ENCODE measurements around the gene MCC.

The MCC gene

DNA sequence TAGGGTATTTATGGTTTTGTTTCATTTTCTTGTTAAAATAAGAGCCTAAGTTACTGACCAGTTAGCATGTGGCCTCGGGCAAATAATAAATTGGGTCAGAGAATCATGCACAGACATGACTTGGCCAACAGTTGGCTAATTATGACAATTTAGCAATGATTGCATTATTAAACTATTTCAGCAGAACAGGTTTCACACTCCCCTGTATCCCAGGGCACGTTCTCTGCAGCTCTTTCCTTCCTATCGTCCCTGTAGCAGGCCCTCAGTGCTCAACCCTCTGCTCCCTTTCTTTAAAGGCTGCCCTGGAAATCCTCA, 221.4 kb downstream of the MCC start:
- no peak for DNase-seq

DNA sequence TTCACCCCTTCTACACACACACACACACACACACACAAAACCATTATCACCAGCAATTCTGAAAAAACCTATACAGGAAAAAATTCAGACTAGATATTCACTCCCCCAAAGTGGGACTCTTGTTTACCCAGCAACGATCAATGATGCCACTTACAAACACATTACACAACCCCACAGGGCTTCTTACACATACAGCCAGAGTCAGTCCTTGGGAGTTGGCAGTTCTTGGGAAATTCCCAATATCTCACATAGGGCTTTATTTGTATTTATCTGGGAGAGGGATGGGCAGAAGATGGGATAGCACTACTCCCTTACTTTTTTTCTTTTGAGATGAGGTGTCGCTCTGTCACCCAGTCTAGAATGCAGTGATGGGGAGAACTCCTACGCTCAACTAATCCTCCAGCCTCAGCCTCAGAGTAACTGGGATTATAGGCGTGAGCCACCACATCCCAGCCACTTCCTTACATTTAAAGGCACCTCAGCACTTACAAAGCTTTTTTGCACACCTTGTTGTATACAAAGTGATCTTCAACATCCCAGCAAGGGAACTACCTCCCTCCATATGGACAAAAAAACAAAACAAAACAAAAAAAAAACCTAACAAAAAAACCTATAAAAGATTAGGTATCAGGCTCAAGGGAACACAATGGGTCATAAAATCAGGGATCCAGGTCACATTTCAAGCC, 221.9 kb downstream of the MCC start:
- no peak for DNase-seq

DNA sequence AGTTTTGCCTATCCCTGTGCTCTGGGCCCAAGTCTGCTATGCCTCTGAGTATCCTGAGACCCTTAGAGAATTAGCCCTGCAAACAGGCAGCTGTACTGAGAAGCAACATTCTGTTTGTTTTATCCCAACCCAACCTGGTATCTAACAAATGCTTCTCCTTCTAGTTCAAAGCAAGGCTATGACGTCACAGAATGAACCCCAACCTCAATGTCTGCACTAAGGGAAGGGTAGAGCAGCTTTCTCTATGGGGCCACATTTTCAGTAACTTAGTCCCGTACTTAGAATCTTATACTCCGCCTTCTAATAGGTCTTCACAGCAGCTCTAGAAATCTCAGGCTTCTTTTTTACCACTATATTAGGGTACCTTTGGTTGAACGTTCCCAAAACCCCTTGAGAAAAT, 223.1 kb downstream of the MCC start:
- no peak for DNase-seq

DNA sequence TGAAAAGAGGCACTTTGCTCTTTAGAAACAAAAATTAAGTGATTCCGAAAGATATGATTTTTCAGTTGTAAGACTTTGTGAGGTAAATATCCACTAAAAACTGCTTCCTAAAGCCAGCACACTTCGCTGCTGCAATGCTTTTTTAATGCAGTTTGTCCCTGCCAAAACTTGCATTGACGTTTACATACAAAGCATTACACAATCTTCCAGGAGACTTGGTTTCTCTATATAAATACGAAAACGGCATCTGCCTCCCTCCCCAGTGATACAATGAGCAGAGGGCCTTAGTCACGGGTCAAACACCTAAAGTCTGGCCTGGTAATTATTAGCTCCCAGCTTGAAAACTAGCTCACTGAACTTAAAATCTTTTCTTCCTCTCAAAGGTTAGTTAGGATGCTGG, 224.2 kb downstream of the MCC start:
- no peak for DNase-seq

DNA sequence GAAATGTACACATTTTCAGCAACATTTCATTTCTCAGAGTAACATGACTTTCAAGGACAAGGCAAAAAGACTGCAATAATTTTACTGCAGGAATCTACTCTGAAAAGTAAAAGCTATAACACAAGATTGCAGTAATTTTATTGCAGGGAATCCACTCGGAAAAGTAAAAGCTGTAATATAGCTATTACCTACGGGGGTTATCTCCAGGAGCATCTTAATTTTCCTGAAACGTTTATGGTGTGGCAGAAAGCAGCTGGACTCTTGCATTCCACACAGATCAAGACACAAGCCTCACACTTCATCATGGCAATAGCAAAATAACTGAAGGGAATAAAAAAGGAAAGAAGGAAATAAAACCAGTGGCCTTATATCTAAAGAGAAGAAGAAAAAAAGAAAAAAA, 224.7 kb downstream of the MCC start:
- no peak for DNase-seq

DNA sequence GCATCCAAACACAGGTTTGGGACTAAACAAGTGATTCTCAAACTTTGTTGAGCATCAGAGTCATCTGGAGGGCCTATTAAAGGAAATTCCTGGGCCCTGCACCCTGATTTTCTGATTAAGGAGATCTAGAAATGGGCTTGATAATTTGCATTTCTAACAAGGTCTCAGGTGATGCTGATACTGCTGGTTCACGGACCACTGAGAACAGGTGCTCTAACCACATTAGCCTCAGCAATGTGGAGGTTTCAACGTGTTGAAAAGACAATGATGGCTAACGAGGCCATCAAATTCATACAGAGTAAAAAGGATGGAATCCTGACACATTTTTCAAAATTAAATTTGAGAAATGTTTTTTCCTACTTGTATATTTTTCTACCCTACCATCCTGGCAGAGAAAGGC, 225.6 kb downstream of the MCC start:
- no peak for DNase-seq

DNA sequence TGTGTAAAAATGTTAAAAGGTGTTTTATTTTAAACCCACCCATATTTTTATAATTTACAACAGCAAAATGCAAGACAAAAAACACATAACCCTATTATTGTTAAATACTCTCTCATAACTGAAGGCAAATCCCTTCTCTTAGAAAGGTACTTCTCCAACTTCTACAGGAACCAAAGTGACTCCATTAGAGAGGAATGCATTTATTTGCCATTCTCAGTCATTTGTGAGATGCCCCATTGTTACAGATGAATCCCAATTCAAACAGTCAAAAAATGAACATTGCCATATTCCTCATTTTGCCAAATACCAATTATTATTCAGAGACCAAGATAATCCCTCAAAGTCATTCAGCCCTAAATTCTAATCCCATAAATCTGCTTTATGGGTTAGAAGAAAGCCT, 229.2 kb downstream of the MCC start:
- DNase-seq: no peak

DNA sequence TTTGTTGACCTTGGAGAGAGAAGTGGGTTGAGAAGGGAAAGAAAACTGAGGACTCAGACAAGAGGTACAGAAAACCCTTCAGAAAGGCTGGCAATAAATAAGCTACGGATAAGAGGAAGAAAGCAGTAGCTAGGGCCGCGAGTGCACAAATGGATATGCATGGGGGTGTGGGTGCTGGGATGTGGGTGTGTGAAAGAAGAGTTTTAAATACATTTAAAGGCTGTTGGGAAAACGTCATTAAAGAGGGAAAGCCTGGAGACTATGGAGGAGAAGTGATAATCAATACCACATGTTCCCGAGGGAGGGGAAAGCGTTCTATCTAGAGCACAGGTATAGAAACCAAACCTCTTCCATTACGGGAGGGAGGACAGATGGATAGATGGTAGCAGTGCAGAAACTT, 230.7 kb downstream of the MCC start:
- no peak for DNase-seq

DNA sequence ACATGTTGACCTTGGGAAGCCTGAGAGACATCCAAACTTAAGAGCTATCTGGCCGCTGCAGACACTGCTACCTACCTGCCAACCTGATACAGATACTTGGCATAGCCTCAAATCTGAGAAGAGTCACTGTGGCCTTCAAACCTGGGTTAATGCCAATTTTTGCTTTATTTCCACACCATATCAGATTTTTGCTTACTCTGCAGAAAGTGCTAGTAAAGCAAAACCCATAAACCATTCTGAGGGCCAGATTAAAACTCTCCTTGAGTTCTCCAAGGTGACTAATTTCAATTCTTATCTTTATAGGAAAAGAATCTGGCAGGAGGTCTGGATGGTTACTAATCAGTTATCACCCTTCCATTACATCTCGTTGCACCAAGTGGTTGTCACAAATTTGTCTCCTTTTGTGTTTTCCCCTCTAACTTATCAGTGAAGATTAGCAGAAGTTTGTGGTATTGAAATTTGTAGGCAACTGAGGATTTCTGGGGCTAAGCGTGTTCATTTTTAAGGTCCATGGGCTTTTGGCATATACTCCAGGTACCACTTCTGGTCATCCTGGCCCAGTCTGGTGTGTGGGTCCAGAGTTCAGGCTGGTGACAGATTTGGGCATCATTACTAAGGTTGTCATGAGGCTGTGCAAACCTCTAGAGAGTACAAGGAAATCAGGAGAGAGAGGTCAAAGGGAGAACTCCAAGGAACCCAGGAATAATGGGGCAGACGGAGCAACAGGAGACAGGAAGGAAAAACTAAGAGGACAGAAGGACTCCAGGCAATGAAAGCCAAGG, 231.4 kb downstream of the MCC start:
- DNase-seq: no peak

DNA sequence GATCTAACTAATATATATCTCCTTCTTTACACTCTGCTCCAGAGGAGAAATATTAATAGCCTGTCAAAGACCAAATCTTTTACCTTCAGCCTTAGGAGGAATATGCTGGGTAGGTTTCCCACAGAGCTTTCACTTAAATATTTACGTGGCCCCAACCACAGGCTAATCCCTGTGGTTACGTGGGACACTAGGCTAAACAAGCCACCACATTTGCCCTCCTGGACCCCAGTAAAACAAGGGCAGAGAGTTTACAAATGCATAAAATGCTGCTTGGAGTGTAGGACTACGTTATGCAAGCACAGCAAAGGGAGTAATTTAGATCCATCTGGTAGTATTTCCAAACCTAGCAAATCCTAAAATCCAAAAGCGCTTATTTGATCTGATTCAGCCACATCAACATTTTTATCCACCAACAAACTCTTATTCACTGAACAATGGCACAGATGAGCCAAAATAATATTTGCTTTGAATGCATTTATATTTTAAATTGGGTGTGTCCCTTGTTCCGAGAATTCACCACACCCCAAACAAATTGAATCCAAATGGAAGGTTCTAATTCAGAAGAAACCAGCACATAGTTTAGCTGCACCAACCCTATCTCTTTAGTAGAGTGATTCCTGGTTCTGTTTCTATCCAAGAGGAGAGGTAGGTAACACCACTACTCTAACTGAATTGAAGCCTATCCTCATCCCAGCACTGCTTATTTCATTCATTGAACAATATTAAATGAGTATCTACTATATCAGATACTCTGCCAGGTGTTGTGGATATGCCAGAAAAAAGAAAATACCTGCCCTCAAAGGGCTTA, 232.5 kb downstream of the MCC start:
- no peak for DNase-seq

DNA sequence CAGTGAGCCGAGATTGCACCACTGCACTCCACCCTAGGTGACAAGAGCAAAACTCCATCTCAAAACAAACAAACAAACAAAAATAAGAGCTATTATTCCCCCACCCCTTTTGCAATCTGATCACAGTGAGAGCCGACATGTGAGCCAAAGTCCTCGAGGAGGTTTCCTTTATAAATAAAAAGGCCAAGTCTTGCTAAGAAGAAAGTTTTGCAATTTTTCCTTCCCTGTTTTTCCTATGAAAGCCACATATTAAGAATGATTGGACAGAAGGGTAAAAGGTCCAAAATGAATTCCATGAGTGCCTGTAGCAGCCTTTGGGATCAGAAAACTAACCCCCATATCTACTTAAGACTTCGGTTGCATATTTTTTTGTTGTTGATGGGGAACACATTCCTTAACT, 233.1 kb downstream of the MCC start:
- DNase-seq: no peak

DNA sequence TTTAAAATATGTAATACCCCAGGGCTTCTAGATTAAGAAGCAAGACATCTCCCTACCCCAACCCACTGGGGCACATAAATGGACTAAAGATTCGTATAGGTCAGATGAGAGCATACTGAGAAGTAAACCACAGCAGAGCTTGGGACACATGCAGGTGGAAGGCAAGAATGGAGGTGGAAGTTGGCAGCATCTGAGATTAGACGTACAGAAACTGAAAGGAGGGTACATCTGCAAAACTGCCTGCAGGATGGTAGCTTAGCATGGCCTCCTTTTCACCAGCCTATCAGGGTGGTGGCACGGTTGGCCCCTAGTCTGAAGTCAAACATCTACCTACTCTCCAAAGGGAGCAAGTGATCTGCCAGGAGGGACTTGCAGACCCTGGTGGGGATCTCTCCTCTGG, 235.2 kb downstream of the MCC start:
- no peak for DNase-seq

DNA sequence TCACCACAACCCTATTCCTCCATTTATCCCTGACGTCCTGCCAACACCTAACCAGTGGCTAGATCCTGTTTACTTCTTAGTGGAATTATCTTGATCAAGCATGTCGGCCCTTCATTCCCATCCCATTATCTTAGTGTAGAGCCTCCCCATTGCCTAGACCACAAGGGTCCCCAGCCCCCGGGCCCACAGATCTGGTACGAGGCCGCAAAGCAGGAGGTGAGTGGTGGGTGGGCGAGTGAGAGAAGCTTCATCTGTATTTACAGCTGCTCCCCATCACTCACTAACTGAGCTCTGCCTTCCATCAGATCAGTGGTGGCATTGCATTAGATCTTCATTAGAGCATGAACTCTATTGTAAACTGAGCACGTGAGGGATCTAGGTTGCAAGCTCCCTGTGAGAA, 236.2 kb downstream of the MCC start:
- no peak for DNase-seq

DNA sequence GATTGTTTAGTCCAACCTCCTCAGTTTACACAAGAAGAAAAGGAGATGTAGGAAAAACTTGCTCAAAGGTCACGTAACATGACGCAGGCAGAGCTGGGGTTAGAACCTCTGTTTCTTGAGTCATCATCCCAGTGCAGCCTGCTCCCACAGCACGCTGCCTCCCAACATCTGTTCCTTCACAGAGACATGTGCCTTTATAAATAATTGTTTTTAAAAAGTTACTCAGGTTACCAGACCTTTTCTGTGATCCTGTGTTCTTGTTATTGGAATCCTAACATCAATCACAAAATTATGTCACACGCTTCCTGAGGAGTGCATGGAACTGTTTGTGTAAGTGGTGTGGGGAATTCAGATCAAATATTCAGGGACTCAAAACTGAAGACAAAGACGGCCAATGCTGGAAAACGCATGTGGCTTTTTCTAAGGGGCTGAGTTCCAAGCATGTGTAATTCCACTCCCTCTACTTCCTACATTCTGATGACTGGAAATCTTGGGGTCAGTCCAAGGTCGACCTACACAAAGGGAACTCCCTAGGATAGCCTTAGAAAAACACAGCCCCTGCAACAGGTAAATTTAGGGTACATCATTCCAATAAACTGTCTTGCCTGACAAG, 237.8 kb downstream of the MCC start:
- DNase-seq: no peak

DNA sequence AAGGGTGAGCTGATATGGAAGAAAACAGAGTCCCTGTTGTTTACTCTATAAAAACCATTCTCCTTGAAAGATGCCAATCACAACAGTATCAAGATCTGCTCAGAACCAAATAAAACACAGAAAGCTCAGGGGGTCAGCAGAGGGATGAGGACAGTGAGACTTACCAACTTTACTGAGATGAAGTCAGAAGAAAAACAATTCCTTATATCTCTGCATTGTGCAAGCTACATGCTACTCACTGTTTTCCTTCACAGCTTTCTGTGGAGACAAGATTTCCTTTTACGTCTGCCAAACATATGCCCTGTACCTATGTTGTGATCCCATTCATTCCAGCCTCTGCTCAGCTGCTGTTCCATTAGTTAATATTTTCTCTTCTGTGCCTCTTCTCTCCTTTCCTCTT, 239.0 kb downstream of the MCC start:
- no peak for DNase-seq

DNA sequence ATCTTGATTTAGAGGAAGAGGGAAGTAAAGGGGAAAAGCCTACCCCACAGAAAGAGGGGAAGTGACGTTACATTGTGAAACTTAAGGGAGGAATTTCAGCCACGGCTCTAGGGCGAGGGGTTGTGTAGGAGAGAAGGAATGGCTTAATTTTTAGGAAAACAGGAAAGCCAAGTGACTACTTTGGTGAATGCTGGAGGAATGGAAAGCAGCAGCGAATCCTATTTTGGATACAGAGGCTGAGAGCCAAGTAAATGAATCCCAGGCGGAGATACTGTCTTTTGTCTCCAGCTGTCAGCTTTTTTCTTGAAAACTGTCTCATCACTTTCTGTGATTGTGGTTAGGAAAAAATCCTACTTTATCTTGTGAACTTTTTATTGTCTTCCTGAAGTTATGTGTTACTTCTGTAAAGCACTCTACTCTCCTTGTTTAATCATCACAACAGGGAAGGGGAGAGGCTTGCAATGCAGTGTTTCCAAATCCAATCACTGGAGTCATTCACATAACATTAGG, 241.8 kb downstream of the MCC start:
- no peak for DNase-seq

DNA sequence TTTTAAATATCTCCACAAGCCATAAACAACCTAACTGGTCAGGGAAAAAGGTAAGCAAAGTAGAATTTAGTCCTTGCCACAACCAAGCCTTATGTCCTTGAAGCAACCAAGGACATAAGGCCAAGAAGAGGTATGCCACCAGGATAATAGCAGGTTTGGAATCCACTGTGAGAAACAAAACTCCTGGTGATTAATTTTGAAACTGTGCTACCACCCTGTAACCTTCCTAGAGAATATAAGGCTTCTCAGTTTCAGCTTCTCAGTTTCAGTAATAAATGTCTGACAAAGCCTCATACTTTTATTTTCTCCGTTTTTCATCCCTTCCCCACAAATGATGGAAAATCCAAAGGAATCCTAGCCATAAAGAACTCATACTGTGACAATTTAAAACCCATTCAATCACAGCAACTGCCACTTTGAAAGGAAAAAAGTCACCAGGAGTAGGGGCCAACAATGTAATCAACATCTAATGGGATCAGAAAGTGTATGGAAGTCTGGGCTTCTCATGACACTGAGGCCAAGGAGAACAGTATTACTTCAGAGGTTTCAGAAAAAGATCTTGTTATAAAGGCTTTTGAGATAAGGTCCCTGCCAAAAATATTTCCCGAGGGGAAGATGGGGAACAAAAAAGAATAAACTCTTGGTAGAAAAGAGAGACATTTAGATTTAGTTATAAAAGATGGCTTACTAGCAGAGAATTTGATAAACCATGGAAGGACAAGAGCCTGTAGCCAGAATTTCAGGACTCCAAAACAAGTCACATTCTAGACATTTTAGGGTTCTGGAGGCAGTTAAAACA, 242.6 kb downstream of the MCC start:
- no peak for DNase-seq

DNA sequence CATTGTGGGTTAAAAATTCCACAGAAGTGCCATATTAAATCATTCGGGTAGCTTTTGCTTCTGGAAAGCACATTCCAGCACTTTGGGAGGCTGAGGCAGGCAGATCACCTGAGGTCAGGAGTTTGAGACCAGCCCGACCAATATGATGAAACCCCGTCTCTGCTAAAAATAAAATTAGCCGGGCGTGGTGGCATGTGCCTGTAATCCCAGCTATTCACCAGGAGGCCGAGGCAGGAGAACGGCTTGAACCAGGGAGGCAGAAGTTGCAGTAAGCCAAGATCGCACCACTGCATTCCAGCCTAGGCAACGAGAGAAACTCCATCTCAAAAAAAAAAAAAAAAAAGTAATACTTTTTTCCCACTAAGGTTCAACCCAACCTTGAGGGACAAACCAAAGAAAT, 243.3 kb downstream of the MCC start:
- DNase-seq: no peak

DNA sequence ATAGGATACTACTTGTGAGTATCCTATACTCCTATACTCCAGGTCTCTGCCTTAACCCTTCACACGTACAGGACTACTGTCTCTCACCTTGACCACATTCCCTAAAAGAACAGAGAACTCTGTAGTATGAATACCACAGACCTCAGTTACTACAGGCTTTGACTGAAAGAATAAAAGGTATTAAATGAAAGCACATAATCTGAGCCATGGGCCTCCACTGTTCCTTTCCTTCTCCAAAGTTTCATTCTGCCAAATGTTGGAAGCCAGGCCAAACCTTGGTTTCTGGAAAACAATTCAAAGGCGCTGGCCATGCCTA, 244.9 kb downstream of the MCC start:
- no peak for DNase-seq

DNA sequence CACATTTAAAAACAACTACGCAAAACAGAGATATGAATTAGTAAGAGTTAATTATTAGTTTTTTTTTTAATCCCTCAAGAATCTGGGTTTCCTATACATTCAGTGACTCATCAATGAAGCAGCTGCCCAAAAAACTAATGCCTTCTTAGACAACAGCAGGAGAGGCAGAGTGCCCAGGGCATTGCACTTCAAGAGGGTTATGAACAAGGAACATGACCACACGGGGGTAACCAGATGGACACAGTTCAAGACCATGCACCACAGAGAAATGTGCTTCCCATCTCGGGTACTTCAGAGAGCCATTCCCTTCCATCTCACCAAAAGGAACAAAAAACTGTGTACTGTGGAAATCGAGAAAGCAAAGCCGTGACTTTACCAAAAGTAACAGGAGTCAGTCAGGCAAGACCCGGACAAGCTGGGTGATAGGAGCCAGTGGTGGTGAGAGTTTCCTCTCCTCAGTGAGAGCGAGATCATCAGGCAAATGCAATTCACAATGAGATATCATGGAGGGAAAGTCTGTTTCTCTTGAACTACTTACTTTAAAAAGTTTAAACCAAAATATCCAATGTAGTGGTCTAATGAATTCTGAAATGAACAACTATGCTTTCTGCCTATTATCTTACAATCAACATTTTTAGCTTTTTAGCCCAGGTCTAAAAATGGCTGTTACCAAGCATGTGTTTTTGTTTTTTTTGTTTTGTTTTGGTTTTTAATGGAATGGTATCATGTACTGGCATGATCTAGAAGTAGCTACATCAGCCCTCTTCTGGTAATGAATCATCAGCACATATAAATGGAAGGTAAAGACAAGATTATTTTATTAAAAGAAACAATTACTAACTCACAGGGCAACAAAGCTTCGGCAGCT, 245.5 kb downstream of the MCC start:
- no peak for DNase-seq

DNA sequence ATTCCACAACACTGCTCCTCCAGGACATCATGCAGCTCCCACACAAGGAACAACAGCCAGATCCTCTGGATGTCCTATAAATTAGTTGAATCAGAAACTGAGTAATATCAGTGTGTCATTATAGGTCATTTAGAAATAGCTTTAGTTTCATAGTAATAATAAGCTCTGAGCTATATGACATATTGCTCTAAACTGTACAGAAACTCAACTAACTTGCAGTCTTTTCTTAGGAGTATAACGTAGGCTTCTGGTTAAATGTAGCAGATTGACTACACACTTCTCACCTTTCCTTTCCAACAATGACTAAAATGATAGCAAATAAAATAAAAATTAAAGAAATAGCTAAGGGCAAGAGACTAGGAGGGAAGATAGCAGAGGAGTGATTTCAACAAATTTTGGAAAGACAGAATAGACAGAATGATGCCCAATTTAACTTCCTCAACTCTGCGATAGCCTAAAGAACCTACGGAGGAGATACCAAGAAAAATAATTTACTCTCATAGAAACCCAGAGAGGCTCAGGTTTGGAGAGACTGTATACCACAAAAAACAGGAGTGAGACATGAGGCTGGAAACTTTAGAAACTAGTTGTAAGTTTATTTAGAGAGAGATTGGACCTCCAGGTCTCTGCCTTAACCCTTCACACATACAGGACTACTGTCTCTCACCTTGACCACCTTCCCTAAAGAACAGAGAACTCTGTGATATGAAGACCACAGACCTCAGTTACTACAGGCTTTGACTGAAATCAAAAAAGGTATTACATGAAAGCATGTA, 247.1 kb downstream of the MCC start:
- no peak for DNase-seq
